Spleen (tissue), 7 donors: ENCODE measurements around the gene ARHGAP24.

Experiments used
- CTCF ChIP-seq, 11 experiments: fragments of 200-600 bp in 7 of 11; fragments of 450-650 bp in 4 of 11; sonication (generic) in 4 of 11; IDR thresholded peaks in 8 of 11; conservative IDR thresholded peaks in 3 of 11; 1 replicate in 7 of 11; 2 replicates in 4 of 11; pipeline versions ENCODE4 v1.4.0 to v1.8.0; 2016 to 2021; ENCODE audit warnings: antibody characterized with exemption in 11 of 11, inconsistent platforms in 4 of 11, mild to moderate bottlenecking in 1 of 11
- POLR2A ChIP-seq, 3 donors: fragments of 450-650 bp; IDR thresholded peaks; one replicate each; pipeline ENCODE4 v1.5.1; 2017; ENCODE audit warnings: antibody characterized with exemption in 3 of 3, mild to moderate bottlenecking in 1 of 3
- POLR2AphosphoS5 ChIP-seq, 3 donors: sonication (generic); formaldehyde crosslinking; IDR thresholded peaks; one replicate each; pipeline ENCODE4 v1.5.1; 2017; ENCODE audit warnings: antibody characterized with exemption in 3 of 3
- donor health status: DM: no; HTN: no; CAD: no; lungs with moderate emphysema.
- donor health status: DM: no; HTN: no; CAD: no.
- donor health status: DM: no; HTN: no; CAD: no.

DNA sequence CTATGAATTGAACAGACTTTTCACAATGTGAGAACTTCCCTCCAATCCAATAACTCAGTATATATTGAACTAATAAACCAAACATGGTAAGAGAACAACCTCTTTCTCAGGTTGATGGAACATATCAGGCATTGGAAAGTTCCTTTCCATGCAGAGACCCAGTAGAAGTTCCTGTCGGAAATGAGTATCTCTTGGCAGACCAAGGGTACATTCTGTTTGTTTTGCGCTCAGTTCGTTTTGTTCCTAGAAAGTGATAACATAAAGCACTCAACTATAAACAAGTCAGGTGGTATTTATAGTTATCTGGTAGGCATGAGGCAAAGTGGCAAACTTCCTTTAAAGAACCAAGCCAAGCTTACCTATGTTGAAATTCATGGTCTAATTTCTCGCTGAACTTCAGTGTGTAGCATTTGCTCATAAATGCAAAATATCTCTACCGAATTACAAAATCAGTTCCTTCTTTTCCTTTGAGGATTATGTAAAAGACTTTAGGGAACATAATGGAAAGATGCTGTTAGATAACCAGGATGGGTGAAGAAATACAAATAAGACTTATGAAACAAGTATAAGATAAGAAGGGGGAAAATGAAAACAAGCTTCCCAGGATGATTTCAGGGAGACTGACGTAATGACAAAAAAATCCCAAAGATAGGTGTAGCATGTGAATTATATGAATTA, 120.3 kb downstream of the ARHGAP24 start:
- no peak for TF ChIP-seq POLR2A (IDR thresholded peaks at IDR 0.05)
- TF ChIP-seq POLR2AphosphoS5 (IDR thresholded peaks at IDR 0.05) = peak in 1 of 3 donors; percentile 32
- TF ChIP-seq CTCF (IDR thresholded peaks at IDR 0.05 in 8 of 11, conservative IDR thresholded peaks at IDR 0.05 in 3 of 11) = no peak
